Measurements from ENCODE around the gene CPXM2. TPM values are rescaled to one million over a fixed set of nuclear protein-coding genes. Genes with fewer than 3 reads are reported as not detected.
"Not testable (repeated sequence)": the region's sequence is repeated elsewhere in the genome, so short reads cannot be mapped to it uniquely, and the experiment has no call there.

The CPXM2 gene
- total RNA-seq, 1 donor from 2014 or later: not detected

GRCh38 chr10:123746061-123746460, 145.5 kb downstream of the CPXM2 start:
- H3K27me3 Mint-ChIP-seq: no peaks in the 10 kb centered on the region
- H3K36me3 Mint-ChIP-seq (ENCODE audit: low read depth): no peaks in the 10 kb centered on the region
- H3K4me1 Mint-ChIP-seq: no peaks in the 10 kb centered on the region
- H3K9me3 Mint-ChIP-seq: no peaks in the 10 kb centered on the region
- DNase-seq: no peak
- intact Hi-C loops (cut with micrococcal nuclease): no loop called here
- no peak overlapping the region for H3K4me3 Mint-ChIP-seq
- no peak overlapping the region for H3K27ac Mint-ChIP-seq

DNA sequence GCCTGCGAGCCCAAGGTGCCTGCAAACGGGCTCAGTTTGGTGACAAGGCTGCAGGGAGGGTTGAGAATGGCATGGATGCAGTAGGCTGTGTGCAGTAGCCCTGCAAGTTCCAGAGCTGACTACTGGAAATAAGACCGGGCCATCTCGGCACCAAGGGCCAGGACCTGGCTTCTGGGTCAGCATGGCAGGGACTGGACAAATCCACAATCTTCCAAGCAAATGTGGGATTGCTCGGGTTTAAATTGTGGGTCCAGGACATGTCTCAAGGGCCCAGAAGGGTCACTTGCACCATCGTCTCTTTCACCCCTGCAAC, 147.4 kb downstream of the CPXM2 start:
- Mint-ChIP-seq H3K27me3 (no peaks in the 10 kb centered on the region), H3K27ac (no peak overlapping the region), H3K36me3 (ENCODE audit: low read depth) (no peaks in the 10 kb centered on the region), H3K4me3 (no peak overlapping the region), H3K4me1 (no peaks in the 10 kb centered on the region), H3K9me3 (no peaks in the 10 kb centered on the region)
- DNase-seq: no peak
- intact Hi-C loops (cut with micrococcal nuclease): no loop called here

DNA sequence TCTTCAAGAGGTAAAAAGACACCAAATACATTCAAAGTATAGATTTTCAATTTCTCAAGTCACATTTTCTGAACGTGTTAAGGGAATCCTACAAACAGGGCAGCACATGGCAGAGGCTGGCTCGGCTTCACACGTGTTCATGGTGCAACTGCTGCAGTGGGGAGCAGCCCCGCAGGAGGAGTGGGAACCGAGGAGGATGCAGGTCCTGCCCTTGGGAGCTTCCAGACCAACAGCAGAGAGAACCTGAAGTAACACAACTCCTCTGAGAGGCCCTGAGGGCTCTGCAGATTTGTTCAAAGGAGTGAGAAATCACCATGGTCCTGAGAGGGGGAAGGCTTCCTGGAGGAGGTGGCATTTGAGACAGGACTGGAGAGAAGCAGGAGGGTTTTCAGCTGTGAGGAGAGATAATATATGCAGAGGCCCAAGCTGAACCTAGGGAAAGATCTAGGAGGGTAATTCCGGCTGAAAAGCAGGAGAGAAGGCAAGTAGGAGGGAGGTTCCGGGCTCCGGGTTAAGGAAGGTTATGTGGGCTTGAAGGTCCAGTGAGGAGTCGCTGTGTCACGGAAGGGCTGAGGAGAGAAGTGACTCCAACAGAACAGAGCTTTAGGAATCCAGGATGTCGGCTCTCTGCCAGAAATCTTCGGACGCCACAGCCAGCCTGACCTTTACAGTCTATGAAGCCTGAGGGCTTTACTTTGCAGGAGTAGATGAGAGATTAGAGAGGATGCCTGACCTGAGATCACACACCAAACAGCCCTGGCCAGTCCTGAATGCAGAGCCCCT, 148.0 kb downstream of the CPXM2 start:
- intact Hi-C loops (cut with micrococcal nuclease): no loop called here
- no peak for DNase-seq
- Mint-ChIP-seq H3K4me1 (no peaks in the 10 kb centered on the region), H3K4me3 (no peak overlapping the region), H3K27ac (no peak overlapping the region), H3K36me3 (ENCODE audit: low read depth) (no peaks in the 10 kb centered on the region), H3K9me3 (no peaks in the 10 kb centered on the region), H3K27me3 (no peaks in the 10 kb centered on the region)

DNA sequence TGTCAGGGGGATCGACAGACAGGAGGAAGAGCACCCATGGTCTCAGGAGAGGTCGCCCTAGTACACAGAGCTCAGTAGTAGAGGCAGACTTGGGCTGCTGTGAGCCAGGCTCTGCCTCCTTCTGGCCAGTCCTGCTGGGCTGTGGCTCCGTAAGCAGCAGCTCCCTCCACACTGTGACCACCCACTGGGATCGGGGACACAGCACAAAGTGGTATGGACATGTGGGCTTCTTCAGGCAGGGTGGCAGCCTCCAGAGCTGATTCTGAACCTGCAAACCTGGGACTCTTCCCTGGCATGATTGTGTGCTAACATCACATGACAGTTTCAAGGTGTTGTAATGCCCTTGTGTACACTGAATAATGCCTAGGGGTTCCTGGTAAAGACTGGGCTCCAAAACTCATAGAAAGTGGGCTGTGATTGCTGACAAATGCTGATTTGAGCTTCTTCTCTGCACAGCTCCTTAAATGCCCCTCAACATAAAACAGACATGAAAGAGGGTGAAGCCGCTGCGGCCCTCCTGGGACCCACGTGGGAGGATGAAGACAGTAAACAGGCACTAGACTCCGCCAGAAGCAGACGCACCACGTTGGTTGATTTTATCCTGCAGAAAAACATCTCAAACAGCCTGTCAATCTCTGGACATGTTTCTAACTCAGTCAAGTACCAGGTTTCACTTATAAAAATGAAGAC, 148.7 kb downstream of the CPXM2 start:
- H3K9me3 Mint-ChIP-seq: no peaks in the 10 kb centered on the region
- intact Hi-C loops (cut with micrococcal nuclease): no loop called here
- no peaks in the 10 kb centered on the region for H3K4me1 Mint-ChIP-seq
- no peaks in the 10 kb centered on the region for H3K36me3 Mint-ChIP-seq (ENCODE audit: low read depth)
- no peaks in the 10 kb centered on the region for H3K27me3 Mint-ChIP-seq
- H3K27ac Mint-ChIP-seq: no peak overlapping the region
- no peak for DNase-seq
- H3K4me3 Mint-ChIP-seq: no peak overlapping the region

DNA sequence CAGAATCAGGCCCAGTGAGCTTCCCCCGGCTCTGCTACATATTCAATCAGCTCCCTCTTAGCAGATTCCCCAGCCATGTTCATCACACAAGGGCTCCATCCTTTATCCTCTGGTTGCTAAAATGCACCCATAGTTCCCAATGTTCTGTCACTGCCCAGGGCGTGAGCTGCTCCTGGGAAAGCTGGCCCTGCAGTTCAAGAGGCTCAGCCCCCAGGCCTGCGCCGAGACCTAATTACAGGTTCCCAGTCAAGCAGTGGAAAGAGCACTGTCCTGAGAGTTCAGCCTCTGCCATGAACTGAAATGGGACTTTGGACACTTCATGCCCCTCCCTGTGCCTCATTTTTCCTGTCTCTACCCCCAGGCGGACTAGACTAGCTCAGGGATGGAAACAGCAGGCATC, 149.9 kb downstream of the CPXM2 start:
- intact Hi-C loops (cut with micrococcal nuclease): no loop called here
- Mint-ChIP-seq H3K36me3 (ENCODE audit: low read depth) (no peaks in the 10 kb centered on the region), H3K4me3 (no peak overlapping the region), H3K27ac (no peak overlapping the region), H3K4me1 (no peaks in the 10 kb centered on the region), H3K9me3 (no peaks in the 10 kb centered on the region), H3K27me3 (no peaks in the 10 kb centered on the region)
- DNase-seq: no peak

- Mint-ChIP-seq H3K27ac (no peak overlapping the region), H3K36me3 (ENCODE audit: low read depth) (no peaks in the 10 kb centered on the region), H3K27me3 (no peaks in the 10 kb centered on the region), H3K4me3 (no peak overlapping the region), H3K4me1 (no peaks in the 10 kb centered on the region), H3K9me3 (no peaks in the 10 kb centered on the region)
- no peak for DNase-seq
- intact Hi-C loops (cut with micrococcal nuclease): no loop called here
Observed at GRCh38 chr10:123741146-123741545, 150.5 kb downstream of the CPXM2 start.

DNA sequence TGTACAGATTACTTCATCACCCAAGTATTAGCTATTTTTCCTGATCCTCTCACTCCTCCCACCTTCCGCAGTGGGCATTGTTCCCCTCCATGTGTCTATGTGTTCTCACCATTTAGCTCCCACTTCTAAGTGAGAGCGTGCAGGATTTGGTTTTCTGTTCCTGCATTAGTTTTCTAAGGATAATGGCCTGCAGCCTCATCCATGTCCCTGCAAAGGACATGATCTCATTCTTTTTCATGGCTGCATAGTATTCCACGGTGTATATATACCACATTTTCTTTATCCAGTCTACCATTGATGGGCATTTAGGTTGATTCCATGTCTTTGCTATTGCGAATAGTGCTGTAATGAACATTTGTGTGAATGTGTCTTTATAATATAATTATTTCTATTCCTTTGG, 154.7 kb downstream of the CPXM2 start:
- DNase-seq; H3K9me3 Mint-ChIP-seq; intact Hi-C loops (cut with micrococcal nuclease); H3K27me3 Mint-ChIP-seq; H3K4me1 Mint-ChIP-seq; H3K27ac Mint-ChIP-seq; H3K4me3 Mint-ChIP-seq; H3K36me3 Mint-ChIP-seq (ENCODE audit: low read depth): not testable (repeated sequence)

DNA sequence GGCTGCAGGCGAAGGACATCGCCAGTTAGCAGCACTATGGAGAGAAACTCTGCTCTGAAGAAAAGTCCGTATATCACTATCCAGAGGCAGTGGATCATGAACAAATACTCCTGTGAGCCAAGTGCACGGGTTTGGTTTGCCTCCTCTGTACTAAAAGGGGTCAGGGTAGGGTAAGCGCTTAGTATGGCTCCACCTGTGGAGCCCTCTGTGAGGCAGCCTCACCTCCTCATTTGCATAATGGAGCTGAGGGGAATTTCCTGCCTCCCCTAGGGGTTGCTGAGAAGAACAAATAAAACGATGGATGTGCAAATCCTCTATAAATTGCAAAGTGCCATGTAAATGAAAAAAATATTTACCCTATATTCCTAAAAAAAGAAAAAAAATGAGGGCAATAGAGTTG, 162.1 kb downstream of the CPXM2 start:
- H3K27me3 Mint-ChIP-seq: no peaks in the 10 kb centered on the region
- no peaks in the 10 kb centered on the region for H3K36me3 Mint-ChIP-seq (ENCODE audit: low read depth)
- no peak for DNase-seq
- no peaks in the 10 kb centered on the region for H3K9me3 Mint-ChIP-seq
- H3K4me3 Mint-ChIP-seq: no peak overlapping the region
- H3K4me1 Mint-ChIP-seq: no peaks in the 10 kb centered on the region
- intact Hi-C loops (cut with micrococcal nuclease): no loop called here
- no peak overlapping the region for H3K27ac Mint-ChIP-seq

GRCh38 chr10:123726836-123727235, 164.8 kb downstream of the CPXM2 start:
- H3K27ac Mint-ChIP-seq: no peak overlapping the region
- H3K36me3 Mint-ChIP-seq (ENCODE audit: low read depth): no peaks in the 10 kb centered on the region
- intact Hi-C loops (cut with micrococcal nuclease): no loop called here
- H3K27me3 Mint-ChIP-seq: no peaks in the 10 kb centered on the region
- DNase-seq: no peak
- H3K9me3 Mint-ChIP-seq: no peaks in the 10 kb centered on the region
- H3K4me1 Mint-ChIP-seq: no peaks in the 10 kb centered on the region
- H3K4me3 Mint-ChIP-seq: no peak overlapping the region

DNA sequence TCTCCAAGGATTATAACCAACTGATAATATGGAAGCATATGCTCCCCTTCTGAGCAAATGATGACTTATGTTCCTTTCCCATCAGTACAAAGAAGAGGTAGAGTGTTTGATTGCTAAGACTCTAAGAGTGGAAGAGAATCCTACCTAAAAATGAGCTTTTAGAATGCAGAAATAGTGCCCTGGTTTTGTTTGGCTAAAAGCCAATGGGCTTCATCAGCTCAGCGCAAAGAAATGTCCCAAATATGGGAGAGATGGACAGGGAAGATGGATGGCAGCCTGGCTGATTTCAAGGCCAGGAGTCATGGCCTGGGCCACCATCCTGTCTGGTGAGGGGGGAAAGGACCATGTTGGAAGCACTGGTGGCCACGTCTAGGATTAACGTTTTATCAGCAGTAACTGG, 165.2 kb downstream of the CPXM2 start:
- intact Hi-C loops (cut with micrococcal nuclease): no loop called here
- Mint-ChIP-seq H3K4me1 (no peaks in the 10 kb centered on the region), H3K4me3 (no peak overlapping the region)

GRCh38 chr10:123724747-123725146, 166.9 kb downstream of the CPXM2 start:
- intact Hi-C loops (cut with micrococcal nuclease): no loop called here
- Mint-ChIP-seq H3K27me3 (no peaks in the 10 kb centered on the region), H3K4me1 (no peaks in the 10 kb centered on the region), H3K36me3 (ENCODE audit: low read depth) (no peaks in the 10 kb centered on the region), H3K9me3 (no peaks in the 10 kb centered on the region), H3K27ac (no peak overlapping the region), H3K4me3 (no peak overlapping the region)
- no peak for DNase-seq

More for the DNA sequence above, 165.2 kb downstream of the CPXM2 start:
- Mint-ChIP-seq H3K9me3 (no peaks in the 10 kb centered on the region), H3K27me3 (no peaks in the 10 kb centered on the region), H3K27ac (no peak overlapping the region), H3K36me3 (ENCODE audit: low read depth) (no peaks in the 10 kb centered on the region)
- DNase-seq: no peak

DNA sequence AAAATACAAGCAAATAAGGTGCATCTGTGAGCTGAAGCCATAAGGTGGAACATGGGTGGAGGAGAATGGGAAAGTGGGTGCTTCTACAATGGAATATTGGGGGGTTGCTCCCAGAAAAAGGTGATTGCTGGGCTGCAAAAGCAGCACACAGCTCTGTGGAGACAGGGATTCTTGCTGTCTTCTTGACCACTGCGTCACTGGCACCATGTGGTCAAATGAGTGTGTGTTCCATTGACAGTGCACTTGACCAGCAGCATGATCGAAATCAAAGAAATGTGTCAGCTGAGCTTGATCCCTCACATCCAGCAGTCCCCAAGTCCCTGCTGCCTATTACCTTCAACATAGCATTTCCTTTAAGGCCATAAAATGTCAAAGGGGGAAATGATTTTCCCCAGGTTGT, 169.3 kb downstream of the CPXM2 start:
- DNase-seq: no peak
- Mint-ChIP-seq H3K4me1 (no peaks in the 10 kb centered on the region), H3K9me3 (no peaks in the 10 kb centered on the region), H3K36me3 (ENCODE audit: low read depth) (no peaks in the 10 kb centered on the region), H3K27me3 (no peaks in the 10 kb centered on the region), H3K4me3 (no peak overlapping the region), H3K27ac (no peak overlapping the region)
- intact Hi-C loops (cut with micrococcal nuclease): no loop called here

- Mint-ChIP-seq H3K36me3 (ENCODE audit: low read depth) (no peaks in the 10 kb centered on the region), H3K4me3 (no peak overlapping the region), H3K9me3 (no peaks in the 10 kb centered on the region), H3K27ac (no peak overlapping the region), H3K4me1 (no peaks in the 10 kb centered on the region), H3K27me3 (no peaks in the 10 kb centered on the region)
- DNase-seq: no peak
- intact Hi-C loops (cut with micrococcal nuclease): no loop called here
Observed at GRCh38 chr10:123721441-123722049, 170.1 kb downstream of the CPXM2 start.

DNA sequence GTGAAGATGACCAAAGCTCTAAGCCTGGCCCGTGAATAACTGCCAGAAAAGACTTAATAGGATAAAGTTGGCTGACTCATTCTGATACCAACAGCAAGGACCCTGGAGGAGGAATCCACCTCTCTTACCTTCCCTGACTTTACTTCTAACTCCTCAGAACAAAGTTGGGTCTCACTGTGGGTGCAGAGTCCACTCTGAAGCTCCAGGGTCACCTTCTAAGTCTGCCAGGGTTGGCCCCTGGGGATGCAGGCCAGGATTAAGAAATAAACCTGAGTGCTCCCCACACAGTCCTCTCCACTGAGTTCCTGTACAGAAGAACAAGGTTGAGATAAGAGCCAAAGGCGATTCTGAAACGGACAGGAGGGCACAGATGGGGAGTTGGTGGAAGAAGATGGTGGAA, 171.1 kb downstream of the CPXM2 start:
- no peaks in the 10 kb centered on the region for H3K9me3 Mint-ChIP-seq
- no peak overlapping the region for H3K4me3 Mint-ChIP-seq
- H3K36me3 Mint-ChIP-seq (ENCODE audit: low read depth): no peaks in the 10 kb centered on the region
- H3K4me1 Mint-ChIP-seq: no peaks in the 10 kb centered on the region
- no peak overlapping the region for H3K27ac Mint-ChIP-seq
- no peak for DNase-seq
- H3K27me3 Mint-ChIP-seq: no peaks in the 10 kb centered on the region
- intact Hi-C loops (cut with micrococcal nuclease): no loop called here

All from activated CD4-positive, alpha-beta T cell treated with anti-CD3 and anti-CD28 coated beads, Interleukin-2, amount 10 ng/mL, durations not matched to agents 24 days and 14 days (primary cell).